ENCODE data around the gene KIF26B. TPM values are rescaled to one million over a fixed set of nuclear protein-coding genes. Genes with fewer than 3 reads are reported as not detected.
"Not testable (repeated sequence)": the region's sequence is repeated elsewhere in the genome, so short reads cannot be mapped to it uniquely, and the experiment has no call there.

KIF26B gene
- total and polyA plus RNA-seq, 2 donors = 0.43 to 1.6 TPM

DNA sequence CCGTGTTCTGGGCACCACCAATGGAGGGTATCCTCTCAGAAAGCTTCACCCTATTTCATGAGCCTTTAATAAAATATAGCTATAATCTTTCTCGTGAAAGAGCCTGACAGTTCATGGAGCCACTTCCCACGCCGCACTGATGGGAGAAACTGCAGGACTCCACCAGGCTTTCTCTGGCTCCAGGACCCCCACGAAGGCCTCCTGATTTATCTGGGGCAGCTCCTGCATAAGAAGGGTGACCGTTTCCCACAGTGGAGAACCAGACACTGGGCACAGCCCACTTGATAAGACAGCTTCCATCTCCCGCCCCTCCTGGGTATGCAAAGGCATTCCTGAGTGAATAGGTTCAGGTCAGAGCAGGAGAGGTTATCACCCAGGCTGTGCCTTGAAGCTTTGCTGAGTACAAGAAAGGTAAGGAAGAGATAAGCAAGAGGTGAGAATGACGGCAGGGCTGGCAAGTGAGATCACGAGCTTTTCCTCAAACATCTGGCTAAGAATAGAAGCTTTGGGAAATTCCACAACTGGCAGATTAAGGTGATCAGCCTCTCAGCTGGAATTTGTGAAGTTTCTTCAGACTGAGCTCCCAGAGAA lies 499.8 kb downstream of the KIF26B start:
- Histone ChIP-seq H3K4me3 (ENCODE audit: low read length in 2 of 2) (no peak overlapping the region), H3K27ac (ENCODE audit: low read depth in 1 of 2, low read length in 1 of 2) (no peak overlapping the region), H3K9me3 (ENCODE audit: control insufficient read depth in 2 of 2, insufficient read depth in 1 of 2, low read length in 1 of 2) (no peaks in the 10 kb centered on the region), H3K36me3 (ENCODE audit: control insufficient read depth in 2 of 2, insufficient read depth in 2 of 2, low read length in 1 of 2) (no peaks in the 10 kb centered on the region), H3K4me1 (ENCODE audit: control insufficient read depth in 2 of 2, insufficient read depth in 2 of 2, low read length in 2 of 2) (no peaks in the 10 kb centered on the region), H3K27me3 (ENCODE audit: control insufficient read depth in 2 of 2, insufficient read depth in 1 of 2, low read length in 1 of 2) (no peaks in the 10 kb centered on the region)
- 95% methylated on average over 9 of the region's 9 CpGs for WGBS
- no peak for DNase-seq (ENCODE audit: low read depth in 6 of 9, low spot score in 9 of 9)

DNA sequence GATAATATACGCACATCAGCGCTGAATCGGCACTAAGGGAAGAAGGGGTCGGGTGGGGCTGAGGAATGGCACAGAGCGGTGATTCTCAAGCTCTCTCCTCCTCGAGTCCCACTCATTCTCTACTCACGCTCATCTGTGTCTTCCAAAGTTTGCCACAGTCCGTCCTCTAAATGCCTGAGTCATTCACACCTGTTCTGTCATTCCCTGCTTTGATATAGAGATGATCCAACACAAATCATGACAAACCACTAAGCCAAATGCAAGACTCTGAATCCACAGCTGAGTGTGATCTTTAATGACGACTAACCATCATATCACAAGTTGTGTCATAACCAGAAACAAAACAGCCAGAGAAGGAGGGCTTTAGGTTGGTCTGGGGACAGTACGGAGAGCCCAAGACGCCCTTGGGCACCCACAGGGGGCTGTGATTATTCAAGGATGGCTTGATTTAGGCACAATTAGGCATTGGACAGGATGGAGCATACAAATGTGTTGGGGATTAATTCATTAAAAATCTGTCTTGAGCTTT lies 501.5 kb downstream of the KIF26B start:
- no peak for DNase-seq (ENCODE audit: low read depth in 6 of 9, low spot score in 9 of 9)
- Histone ChIP-seq H3K4me1 (ENCODE audit: control insufficient read depth in 2 of 2, insufficient read depth in 2 of 2, low read length in 2 of 2) (no peaks in the 10 kb centered on the region), H3K36me3 (ENCODE audit: control insufficient read depth in 2 of 2, insufficient read depth in 2 of 2, low read length in 1 of 2) (no peaks in the 10 kb centered on the region), H3K4me3 (ENCODE audit: low read length in 2 of 2) (no peak overlapping the region), H3K9me3 (ENCODE audit: control insufficient read depth in 2 of 2, insufficient read depth in 1 of 2, low read length in 1 of 2) (no peaks in the 10 kb centered on the region), H3K27me3 (ENCODE audit: control insufficient read depth in 2 of 2, insufficient read depth in 1 of 2, low read length in 1 of 2) (no peaks in the 10 kb centered on the region), H3K27ac (ENCODE audit: low read depth in 1 of 2, low read length in 1 of 2) (no peak overlapping the region)
- 96% methylated on average over 11 of the region's 11 CpGs for WGBS

DNA sequence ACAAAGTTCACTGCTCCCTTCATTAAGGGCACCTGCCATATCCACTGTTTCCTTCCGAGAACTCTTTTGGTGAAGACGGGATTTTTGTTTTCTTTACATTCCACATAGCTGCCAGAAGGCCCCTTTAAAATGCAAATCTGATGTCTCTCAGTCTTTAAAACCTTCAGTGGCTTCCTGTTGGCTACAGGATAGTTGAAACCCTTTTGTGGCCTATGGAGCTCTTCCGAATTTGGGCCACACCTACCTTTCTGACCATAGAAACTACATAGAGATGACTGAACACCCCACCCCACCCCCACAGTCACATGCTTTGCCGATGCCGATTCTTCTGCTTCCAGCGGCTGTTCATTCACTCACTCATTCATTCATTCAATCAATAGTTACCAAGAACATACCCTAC lies 502.6 kb downstream of the KIF26B start:
- no peak for DNase-seq (ENCODE audit: low read depth in 6 of 9, low spot score in 9 of 9)
- Histone ChIP-seq H3K4me3 (ENCODE audit: low read length in 2 of 2) (no peak overlapping the region), H3K27ac (ENCODE audit: low read depth in 1 of 2, low read length in 1 of 2) (no peak overlapping the region), H3K27me3 (ENCODE audit: control insufficient read depth in 2 of 2, insufficient read depth in 1 of 2, low read length in 1 of 2) (no peaks in the 10 kb centered on the region), H3K9me3 (ENCODE audit: control insufficient read depth in 2 of 2, insufficient read depth in 1 of 2, low read length in 1 of 2) (no peaks in the 10 kb centered on the region), H3K36me3 (ENCODE audit: control insufficient read depth in 2 of 2, insufficient read depth in 2 of 2, low read length in 1 of 2) (no peaks in the 10 kb centered on the region), H3K4me1 (ENCODE audit: control insufficient read depth in 2 of 2, insufficient read depth in 2 of 2, low read length in 2 of 2) (no peaks in the 10 kb centered on the region)
- WGBS = 97% methylated on average over 6 of the region's 6 CpGs

DNA sequence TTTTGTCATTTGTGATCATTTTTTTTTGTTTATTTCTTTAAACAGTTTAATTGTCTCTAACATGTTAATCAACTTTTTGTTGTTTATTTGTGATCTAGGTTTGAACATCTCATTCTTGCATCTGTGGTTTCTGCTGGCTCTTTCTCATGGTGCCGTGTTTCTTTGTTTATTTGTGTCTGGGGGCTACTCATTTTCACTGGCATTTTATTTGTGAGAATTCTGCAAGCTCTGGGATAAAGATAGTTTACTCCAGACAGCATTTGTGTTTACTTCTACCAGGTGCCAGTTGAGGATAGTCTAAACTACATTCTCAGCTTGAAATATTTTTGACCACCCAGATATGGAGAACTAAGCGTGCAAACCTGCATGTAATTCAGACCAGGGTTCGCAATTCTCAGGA lies 508.6 kb downstream of the KIF26B start:
- H3K4me3 ChIP-seq (ENCODE audit: low read length in 2 of 2) = no peak overlapping the region
- no peaks in the 10 kb centered on the region for H3K9me3 ChIP-seq (ENCODE audit: control insufficient read depth in 2 of 2, insufficient read depth in 1 of 2, low read length in 1 of 2)
- 99% methylated on average over 3 of the region's 3 CpGs for WGBS
- no peak overlapping the region for H3K27ac ChIP-seq (ENCODE audit: low read depth in 1 of 2, low read length in 1 of 2)
- DNase-seq (ENCODE audit: low read depth in 6 of 9, low spot score in 9 of 9) = no peak
- no peaks in the 10 kb centered on the region for H3K27me3 ChIP-seq (ENCODE audit: control insufficient read depth in 2 of 2, insufficient read depth in 1 of 2, low read length in 1 of 2)
- H3K4me1 ChIP-seq (ENCODE audit: control insufficient read depth in 2 of 2, insufficient read depth in 2 of 2, low read length in 2 of 2) = no peaks in the 10 kb centered on the region
- no peaks in the 10 kb centered on the region for H3K36me3 ChIP-seq (ENCODE audit: control insufficient read depth in 2 of 2, insufficient read depth in 2 of 2, low read length in 1 of 2)

DNA sequence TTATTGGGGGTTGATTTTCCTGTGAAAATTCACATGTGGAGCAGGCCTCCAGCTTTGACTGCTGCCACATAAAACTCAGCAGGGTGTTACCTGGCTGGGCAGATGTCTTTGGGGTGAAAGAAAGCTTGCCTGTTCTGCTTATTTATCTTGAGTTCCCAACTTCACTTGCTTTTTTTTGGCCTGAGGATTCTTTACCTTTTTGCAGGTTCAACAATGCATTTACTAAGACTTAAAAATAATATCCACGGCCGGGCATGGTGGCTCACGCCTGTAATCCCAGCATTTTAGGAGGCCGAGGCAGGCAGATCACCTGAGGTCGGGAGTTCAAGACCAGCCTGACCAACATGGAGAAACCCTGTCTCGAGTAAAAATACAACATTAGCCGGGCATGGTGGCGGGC lies 509.1 kb downstream of the KIF26B start:
- DNase-seq (ENCODE audit: low read depth in 6 of 9, low spot score in 9 of 9) = no peak
- no peaks in the 10 kb centered on the region for H3K27me3 ChIP-seq (ENCODE audit: control insufficient read depth in 2 of 2, insufficient read depth in 1 of 2, low read length in 1 of 2)
- WGBS = 97% methylated on average over 8 of the region's 8 CpGs

DNA sequence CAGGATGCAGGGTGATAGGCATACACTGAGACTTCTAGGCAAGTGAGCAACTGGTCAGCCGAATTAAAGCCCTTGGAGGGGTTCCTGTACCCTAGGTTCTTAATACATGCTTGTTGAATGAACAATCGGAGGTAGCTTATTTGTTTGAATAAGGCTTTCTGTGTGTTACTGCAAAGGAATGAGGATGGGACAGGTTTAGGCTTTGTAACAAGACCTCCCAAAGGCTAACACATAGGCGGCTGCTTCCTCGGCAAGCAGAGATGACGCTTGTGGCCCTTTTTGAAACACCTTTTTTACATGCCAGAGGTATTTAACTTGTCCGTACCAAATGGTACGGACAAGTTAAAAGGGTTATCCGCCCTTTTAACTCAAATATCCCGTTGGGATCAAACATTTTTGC lies 511.6 kb downstream of the KIF26B start:
- no peaks in the 10 kb centered on the region for H3K27me3 ChIP-seq (ENCODE audit: control insufficient read depth in 2 of 2, insufficient read depth in 1 of 2, low read length in 1 of 2)
- no peaks in the 10 kb centered on the region for H3K36me3 ChIP-seq (ENCODE audit: control insufficient read depth in 2 of 2, insufficient read depth in 2 of 2, low read length in 1 of 2)
- H3K4me1 ChIP-seq (ENCODE audit: control insufficient read depth in 2 of 2, insufficient read depth in 2 of 2, low read length in 2 of 2) = no peaks in the 10 kb centered on the region
- no peaks in the 10 kb centered on the region for H3K9me3 ChIP-seq (ENCODE audit: control insufficient read depth in 2 of 2, insufficient read depth in 1 of 2, low read length in 1 of 2)
- DNase-seq (ENCODE audit: low read depth in 6 of 9, low spot score in 9 of 9) = no peak
- no peak overlapping the region for H3K4me3 ChIP-seq (ENCODE audit: low read length in 2 of 2)
- H3K27ac ChIP-seq (ENCODE audit: low read depth in 1 of 2, low read length in 1 of 2) = no peak overlapping the region
- WGBS = 91% methylated on average over 9 of the region's 9 CpGs

More for the DNA sequence above, 509.1 kb downstream of the KIF26B start:
- H3K36me3 ChIP-seq (ENCODE audit: control insufficient read depth in 2 of 2, insufficient read depth in 2 of 2, low read length in 1 of 2) = no peaks in the 10 kb centered on the region
- no peaks in the 10 kb centered on the region for H3K4me1 ChIP-seq (ENCODE audit: control insufficient read depth in 2 of 2, insufficient read depth in 2 of 2, low read length in 2 of 2)
- H3K27ac ChIP-seq (ENCODE audit: low read depth in 1 of 2, low read length in 1 of 2) = no peak overlapping the region
- H3K4me3 ChIP-seq (ENCODE audit: low read length in 2 of 2) = no peak overlapping the region
- H3K9me3 ChIP-seq (ENCODE audit: control insufficient read depth in 2 of 2, insufficient read depth in 1 of 2, low read length in 1 of 2) = no peaks in the 10 kb centered on the region

DNA sequence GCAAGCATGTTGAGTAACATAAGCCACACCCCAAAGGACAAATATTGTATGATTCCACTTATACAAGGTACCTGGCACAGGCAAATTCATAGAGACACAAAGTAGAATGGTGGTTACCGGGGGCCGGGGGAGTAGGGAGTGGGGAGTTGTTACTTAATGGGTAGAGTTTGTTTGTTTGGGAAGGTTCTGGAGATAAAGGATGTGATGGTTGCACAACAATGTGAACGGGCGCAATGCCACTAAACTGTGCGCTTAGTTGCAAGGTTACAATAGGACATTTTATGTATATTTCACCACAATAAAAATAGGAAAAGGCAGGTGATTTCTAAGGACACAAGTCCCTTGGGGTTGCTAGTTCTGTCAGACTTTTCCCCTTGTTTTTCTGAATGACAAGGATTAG lies 516.6 kb downstream of the KIF26B start:
- Histone ChIP-seq H3K4me1 (ENCODE audit: control insufficient read depth in 2 of 2, insufficient read depth in 2 of 2, low read length in 2 of 2) (no peaks in the 10 kb centered on the region), H3K4me3 (ENCODE audit: low read length in 2 of 2) (no peak overlapping the region), H3K27ac (ENCODE audit: low read depth in 1 of 2, low read length in 1 of 2) (no peak overlapping the region), H3K9me3 (ENCODE audit: control insufficient read depth in 2 of 2, insufficient read depth in 1 of 2, low read length in 1 of 2) (no peaks in the 10 kb centered on the region), H3K36me3 (ENCODE audit: control insufficient read depth in 2 of 2, insufficient read depth in 2 of 2, low read length in 1 of 2) (no peaks in the 10 kb centered on the region), H3K27me3 (ENCODE audit: control insufficient read depth in 2 of 2, insufficient read depth in 1 of 2, low read length in 1 of 2) (no peaks in the 10 kb centered on the region)
- WGBS = 97% methylated on average over 5 of the region's 5 CpGs
- no peak for DNase-seq (ENCODE audit: low read depth in 6 of 9, low spot score in 9 of 9)

DNA sequence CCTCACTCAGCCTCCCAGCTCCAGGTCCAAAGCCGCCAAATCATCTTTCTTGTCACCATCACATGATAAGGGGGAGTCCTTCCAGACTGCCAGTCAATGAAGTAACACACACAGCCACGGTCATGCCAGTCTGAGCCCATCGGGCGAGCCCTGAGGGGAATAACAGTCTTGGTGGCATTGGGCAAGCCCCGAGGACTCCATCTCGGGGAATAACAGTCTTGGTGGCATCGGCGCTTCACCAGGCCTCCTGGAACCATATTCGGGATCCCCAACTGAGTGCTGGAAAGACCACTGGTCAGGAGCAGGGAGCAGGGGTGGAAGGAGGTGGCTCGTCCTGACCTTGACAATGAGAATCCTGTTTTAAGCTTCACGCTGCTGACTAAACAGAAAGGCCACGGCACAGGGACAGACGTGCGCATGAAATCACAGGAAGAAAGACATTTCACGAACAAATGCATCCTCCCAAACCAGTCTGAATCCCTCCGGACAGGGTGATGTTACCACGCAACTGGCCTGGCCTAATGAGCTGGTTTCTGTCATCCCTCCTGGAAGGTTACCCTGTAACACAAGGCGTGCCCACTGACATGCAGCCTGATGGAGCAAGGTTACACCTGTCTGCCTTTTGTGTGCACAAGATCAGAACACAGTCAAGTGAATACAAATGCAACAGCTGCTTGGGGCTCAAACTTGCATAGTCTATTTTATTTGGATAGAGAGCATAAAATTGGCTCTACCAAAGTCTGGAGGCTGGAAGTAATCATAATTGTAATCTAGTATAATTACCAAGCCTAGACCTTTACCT lies 517.4 kb downstream of the KIF26B start:
- no peaks in the 10 kb centered on the region for H3K36me3 ChIP-seq (ENCODE audit: control insufficient read depth in 2 of 2, insufficient read depth in 2 of 2, low read length in 1 of 2)
- WGBS = 98% methylated on average over 18 of the region's 18 CpGs
- no peaks in the 10 kb centered on the region for H3K9me3 ChIP-seq (ENCODE audit: control insufficient read depth in 2 of 2, insufficient read depth in 1 of 2, low read length in 1 of 2)
- no peaks in the 10 kb centered on the region for H3K27me3 ChIP-seq (ENCODE audit: control insufficient read depth in 2 of 2, insufficient read depth in 1 of 2, low read length in 1 of 2)
- no peak overlapping the region for H3K27ac ChIP-seq (ENCODE audit: low read depth in 1 of 2, low read length in 1 of 2)
- no peak overlapping the region for H3K4me3 ChIP-seq (ENCODE audit: low read length in 2 of 2)
- H3K4me1 ChIP-seq (ENCODE audit: control insufficient read depth in 2 of 2, insufficient read depth in 2 of 2, low read length in 2 of 2) = no peaks in the 10 kb centered on the region
- no peak for DNase-seq (ENCODE audit: low read depth in 6 of 9, low spot score in 9 of 9)

DNA sequence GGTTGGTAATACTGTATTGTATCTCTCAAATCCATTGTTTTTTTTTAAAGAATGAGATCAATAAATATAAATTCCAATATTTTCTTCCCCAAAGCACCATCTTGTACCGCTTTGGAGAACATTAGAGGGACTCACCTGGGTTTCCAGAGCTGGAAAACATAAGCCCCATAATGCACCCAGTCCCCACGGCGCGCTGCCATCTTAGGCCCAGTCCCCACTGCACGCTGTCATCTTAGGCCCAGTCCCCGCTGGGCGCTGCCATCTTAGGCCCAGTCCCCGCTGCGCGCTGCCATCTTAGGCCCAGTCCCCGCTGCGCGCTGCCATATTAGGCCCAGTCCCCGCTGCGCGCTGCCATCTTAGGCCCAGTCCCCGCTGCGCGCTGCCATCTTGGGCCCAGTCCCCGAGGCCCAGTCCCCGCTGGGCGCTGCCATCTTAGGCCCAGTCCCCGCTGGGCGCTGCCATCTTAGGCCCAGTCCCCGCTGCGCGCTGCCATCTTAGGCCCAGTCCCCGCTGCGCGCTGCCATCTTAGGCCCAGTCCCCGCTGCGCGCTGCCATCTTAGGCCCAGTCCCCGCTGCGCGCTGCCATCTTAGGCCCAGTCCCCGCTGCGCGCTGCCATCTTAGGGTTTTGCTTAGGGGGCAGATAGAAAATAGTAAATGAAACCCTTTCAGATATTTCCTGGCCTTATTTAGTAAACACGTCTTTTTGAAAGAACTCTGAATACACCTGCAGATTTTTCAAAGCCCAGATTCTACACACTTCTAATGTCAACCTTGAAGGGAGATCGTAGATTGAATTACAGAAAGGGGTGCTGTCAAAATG lies 518.3 kb downstream of the KIF26B start:
- H3K4me1 ChIP-seq (ENCODE audit: control insufficient read depth in 2 of 2, insufficient read depth in 2 of 2, low read length in 2 of 2); H3K27me3 ChIP-seq (ENCODE audit: control insufficient read depth in 2 of 2, insufficient read depth in 1 of 2, low read length in 1 of 2); H3K9me3 ChIP-seq (ENCODE audit: control insufficient read depth in 2 of 2, insufficient read depth in 1 of 2, low read length in 1 of 2); H3K36me3 ChIP-seq (ENCODE audit: control insufficient read depth in 2 of 2, insufficient read depth in 2 of 2, low read length in 1 of 2); DNase-seq (ENCODE audit: low read depth in 6 of 9, low spot score in 9 of 9); H3K27ac ChIP-seq (ENCODE audit: low read depth in 1 of 2, low read length in 1 of 2); H3K4me3 ChIP-seq (ENCODE audit: low read length in 2 of 2): not testable (repeated sequence)
- WGBS = 94% methylated on average over 38 of the region's 41 CpGs

Measured in thymus (tissue), 11 donors.